ENCODE results near the gene UCK1.
"Not testable (repeated sequence)": the region's sequence is repeated elsewhere in the genome, so short reads cannot be mapped to it uniquely, and the experiment has no call there.

UCK1 gene

DNA sequence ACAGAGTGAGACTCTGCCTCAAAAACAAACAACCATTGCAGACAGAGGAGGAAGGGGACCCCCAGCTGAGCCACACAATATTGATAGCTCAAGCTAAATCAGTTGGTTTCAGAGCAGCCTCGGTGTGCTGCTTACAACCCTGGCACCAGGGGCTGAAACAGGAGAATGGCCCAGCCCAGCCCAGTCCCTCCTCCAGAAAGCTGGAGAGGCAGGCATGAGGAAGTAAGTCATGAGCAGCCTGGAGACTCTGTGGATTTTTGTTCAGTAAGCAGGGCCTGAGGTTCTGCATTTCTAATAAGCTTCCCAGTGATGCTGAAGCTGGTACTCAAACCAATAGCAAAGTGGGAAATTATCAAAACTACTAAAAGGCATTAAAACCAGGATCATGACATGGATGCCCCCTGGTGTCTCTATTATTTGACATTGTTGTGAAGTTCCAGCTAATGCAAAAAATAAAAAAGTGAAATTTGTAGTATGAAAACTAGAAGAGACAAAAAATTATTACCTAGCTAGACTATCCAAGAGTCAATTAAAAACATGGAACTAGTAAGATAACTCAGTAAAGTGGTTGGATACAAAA, 28.4 kb upstream of the UCK1 start:
- no peak for DNase-seq (ENCODE audit: low spot score)
- TF ChIP-seq, protein P1, sequence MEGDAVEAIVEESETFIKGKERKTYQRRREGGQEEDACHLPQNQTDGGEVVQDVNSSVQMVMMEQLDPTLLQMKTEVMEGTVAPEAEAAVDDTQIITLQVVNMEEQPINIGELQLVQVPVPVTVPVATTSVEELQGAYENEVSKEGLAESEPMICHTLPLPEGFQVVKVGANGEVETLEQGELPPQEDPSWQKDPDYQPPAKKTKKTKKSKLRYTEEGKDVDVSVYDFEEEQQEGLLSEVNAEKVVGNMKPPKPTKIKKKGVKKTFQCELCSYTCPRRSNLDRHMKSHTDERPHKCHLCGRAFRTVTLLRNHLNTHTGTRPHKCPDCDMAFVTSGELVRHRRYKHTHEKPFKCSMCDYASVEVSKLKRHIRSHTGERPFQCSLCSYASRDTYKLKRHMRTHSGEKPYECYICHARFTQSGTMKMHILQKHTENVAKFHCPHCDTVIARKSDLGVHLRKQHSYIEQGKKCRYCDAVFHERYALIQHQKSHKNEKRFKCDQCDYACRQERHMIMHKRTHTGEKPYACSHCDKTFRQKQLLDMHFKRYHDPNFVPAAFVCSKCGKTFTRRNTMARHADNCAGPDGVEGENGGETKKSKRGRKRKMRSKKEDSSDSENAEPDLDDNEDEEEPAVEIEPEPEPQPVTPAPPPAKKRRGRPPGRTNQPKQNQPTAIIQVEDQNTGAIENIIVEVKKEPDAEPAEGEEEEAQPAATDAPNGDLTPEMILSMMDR (IDR thresholded peaks at IDR 0.05; ENCODE audit: extremely low read depth, missing control alignments): no peak

DNA sequence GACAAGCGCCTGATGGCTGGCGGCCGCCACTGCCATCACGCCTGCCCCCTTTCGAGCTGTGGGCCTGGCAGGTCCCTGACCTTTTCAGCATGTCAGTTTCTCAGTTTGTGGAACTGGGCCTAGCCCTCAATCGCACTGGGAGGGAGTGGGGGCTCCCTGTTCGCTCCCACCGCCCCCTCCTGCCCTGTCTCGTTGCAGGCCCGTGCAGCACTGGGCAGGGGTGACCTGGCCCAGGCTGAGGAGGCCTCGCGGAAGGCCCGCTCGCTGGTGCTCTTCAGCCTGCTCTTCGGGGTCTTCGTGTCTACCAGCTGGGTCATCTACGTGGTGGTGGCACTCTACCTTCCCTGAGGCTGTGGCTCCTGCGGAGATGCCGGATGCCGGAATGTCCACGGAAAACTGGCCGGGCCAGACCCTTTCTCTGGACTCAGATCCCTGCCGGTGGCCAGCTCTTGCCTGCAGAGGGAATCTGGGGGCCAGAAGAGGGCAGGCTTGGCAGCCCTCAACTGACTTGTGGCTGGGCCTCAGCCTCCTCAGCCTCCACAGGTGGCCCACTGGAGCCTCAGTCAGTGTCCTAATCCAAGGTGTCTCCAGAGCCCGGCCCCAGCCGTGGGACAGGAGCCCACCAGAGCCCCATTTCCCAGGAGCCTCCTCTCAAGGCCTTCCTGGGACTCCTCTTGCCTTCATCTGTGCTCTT, 26.9 kb upstream of the UCK1 start:
- no peak for DNase-seq (ENCODE audit: low spot score)
- TF ChIP-seq, protein P1 (IDR thresholded peaks at IDR 0.05; ENCODE audit: extremely low read depth, missing control alignments): no peak

DNA sequence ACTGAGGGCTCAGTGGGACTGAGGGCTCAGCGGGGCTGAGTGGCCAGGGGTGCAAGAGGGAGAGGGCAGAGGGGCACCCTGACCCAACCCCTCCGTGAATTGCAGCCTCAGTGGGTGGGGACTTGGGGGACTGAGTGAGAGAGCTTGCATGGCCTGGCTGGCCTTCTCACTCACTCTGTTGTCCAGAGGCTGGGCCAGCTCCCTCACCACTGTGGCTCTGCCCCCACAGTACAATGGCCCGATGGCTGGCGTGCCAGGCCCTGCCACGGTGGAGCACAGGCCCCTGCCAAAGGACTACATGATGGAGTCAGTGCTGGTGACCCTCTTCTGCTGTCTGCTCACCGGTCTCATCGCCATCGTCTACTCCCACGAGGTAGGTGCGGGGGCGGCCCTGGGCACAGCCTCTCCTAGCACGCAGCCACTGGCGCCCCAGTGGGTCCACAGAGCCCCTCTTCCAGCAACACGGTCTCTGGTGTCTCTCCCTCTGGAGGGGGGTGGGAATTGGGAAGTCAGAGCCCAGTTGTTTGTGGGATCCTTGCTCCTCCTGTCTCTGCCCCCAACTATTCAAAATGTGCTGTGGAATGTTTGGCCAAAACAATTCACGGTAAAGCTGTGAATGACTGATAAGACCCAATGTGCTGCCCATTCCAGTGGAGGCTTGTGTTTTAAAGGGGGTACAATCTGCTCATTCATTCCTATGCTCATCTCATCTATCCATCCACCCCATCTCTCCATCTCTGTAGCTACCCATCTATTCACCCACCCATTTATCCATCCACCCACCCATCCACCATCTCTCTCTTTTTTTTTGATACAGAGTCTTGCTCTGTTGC, 25.0 kb upstream of the UCK1 start:
- DNase-seq (ENCODE audit: low spot score): no peak
- TF ChIP-seq, protein P1 (IDR thresholded peaks at IDR 0.05; ENCODE audit: extremely low read depth, missing control alignments): no peak

DNA sequence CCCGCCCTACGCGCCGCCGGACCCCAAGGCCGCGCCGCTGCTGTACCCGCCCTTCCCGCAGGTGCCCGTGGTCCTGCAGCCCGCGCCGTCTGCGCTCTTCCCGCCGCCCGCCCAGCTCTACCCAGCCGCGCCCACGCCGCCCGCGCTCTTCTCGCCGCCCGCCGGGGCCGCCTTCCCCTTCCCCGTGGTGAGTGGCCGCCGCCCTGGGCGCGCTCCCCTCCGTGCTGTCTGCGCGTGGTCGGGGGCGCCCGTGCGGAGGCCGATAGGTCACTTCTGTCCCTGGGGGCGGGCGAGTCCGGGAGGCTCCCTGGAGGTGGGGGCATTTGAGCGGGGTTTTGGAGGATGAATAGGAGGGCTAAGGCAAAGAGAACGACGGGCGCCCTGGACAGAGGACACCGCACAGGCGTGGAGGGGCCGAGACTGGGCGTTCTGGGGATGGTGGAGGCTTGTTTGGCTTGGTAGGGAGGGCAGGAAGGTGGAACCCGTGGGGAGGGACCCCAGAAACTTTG, 23.8 kb upstream of the UCK1 start:
- TF ChIP-seq, protein P1 (IDR thresholded peaks at IDR 0.05; ENCODE audit: extremely low read depth, missing control alignments): no peak
- DNase-seq (ENCODE audit: low spot score): no peak

DNA sequence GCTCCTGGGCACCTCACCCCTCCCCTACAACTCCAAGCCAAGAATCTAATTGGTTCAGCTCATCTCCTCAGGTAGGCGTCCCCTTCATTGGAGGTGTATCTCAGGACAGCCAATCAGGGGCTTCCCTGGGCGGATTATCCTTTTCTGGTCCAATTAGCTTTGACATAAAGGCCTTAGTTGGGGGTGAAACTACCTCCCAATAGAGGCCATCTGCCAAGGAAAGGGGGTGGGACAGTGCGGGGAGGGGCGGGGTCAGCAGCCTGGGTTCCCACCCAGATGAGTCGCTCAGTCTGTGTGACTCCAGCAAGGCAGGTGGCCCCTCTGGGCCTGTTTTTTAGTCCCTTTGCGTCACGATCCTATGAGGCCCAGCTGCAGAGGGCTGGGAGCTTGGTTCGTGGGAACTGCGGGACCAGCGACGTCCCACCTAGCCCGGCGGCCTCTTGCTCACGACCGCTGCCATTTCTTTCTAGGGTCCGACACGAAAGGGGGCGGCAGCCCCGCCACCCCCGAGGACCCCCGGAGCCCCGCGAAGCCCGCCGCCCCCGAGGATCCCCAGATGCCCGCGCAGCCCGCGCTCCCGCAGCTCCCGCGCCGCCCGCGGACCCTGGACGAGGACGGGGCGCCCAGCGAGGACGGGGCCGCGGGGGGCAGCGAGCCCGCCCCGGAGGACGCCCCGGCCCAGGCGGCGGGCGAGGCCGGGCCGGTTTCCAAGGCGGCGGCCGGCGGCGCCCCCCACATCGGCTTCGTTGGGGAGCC, 23.2 kb upstream of the UCK1 start:
- no peak for DNase-seq (ENCODE audit: low spot score)
- TF ChIP-seq, protein P1 (IDR thresholded peaks at IDR 0.05; ENCODE audit: extremely low read depth, missing control alignments): no peak

DNA sequence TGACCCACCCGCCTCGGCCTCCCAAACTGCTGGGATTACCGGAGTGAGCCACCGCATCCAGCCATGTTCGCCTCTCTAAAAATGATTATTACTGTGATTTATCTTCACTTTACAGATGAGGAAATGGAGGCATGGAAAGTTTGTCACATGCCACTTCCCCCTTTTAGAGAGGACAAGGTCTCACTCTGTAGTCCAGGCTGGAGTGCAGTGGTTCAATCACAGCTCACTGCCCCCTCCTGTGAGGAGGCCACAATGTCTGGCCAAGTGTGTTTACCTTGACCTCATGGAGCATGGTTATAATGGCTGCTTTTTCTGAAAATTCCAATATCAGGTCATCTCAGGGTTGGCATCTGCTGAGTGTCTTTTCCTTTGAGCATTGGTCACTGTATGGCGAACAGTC, 21.0 kb upstream of the UCK1 start:
- no peak for DNase-seq (ENCODE audit: low spot score)
- TF ChIP-seq, protein P1 (IDR thresholded peaks at IDR 0.05; ENCODE audit: extremely low read depth, missing control alignments): no peak

DNA sequence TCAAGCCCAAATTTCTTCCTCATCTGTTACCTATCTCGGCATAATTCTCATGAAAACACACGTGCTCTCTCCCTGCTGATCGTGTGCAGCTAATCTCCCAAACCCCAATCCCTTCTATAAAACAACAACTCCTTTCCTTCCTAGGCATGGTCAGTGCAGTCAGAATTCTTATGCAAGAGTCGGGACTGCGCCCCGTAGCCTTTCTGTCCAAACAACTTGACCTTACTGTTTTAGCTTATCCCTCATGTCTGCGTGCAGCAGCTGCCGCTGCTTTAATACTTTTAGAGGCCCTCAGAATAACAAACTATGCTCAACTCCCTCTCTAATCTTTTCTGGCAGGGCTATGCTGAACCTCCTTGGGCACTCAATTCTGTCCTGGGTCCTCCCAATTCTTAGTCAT, 19.4 kb upstream of the UCK1 start:
- DNase-seq (ENCODE audit: low spot score): not testable (repeated sequence)

DNA sequence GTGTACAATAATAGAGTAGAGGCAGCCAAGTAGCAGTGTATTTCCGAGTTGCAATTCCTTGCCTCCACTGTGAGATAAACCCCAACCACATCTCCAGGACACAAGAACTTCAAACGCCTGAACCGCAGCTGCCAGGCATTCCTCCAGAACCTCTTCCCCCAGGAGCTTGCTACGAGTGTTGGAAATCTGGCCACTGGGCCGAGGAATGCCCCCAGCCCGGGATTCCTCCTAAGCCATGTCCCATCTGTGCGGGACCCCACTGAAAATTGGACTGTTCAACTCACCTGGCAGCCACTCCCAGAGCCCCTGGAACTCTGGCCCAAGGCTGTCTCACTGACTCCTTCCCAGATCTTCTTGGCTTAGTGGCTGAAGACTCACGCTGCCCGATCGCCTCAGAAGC, 18.1 kb upstream of the UCK1 start:
- DNase-seq (ENCODE audit: low spot score): not testable (repeated sequence)
